HG03521 (cell line): ENCODE data around the gene CLPTM1L.
A peak's percentile ranks its signal among the peaks of the same experiment; 100 is the strongest.
"Not testable (repeated sequence)": the region's sequence is repeated elsewhere in the genome, so short reads cannot be mapped to it uniquely, and the experiment has no call there.

ENCODE experiments used
- ATAC-seq: cut with Tn5 transposase; IDR thresholded peaks from one replicate; pipeline ENCODE4 v1.9.1; 2021; ENCODE audit warnings: mild to moderate bottlenecking, moderate library complexity; ENCODE audit not compliant: unreplicated experiment

CLPTM1L gene

DNA sequence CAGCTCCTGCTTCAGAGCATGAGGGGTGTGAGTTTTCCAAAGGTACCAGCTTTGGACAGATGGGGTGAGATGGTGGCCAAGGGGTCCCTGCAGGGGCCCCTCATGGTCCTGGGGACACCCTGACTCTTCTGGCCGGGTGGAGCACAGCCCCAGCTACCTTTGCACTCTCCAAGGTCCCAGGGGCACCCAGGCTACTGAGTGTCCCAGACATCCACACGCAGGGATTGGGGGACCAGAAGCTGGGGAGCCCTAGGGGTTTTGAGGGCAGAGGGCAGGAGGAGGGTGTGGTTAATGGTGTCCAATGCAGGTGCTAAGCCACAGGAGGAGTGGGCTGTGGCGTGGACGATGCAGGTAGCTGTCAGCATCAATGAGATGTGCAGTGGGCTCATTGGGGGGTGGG lies 16.0 kb upstream of the CLPTM1L start:
- no peak for ATAC-seq

DNA sequence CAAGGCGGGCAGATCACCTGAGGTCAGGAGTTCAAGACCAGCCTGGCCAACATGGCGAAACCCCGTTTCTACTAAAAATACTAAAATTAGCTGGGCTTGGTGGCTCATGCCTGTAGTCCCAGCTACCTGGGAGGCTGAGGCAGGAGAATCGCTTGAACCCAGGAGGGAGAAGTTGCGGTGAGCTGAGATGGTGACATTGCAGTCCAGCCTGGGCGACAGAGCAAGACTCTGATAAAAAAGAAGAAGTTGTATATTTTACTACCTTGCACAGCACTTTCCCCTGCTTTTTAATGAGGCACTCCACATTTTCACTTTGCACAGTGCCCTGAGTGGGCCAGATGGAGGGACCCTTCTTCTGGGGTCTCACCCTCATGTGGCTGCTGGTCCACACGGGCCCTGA lies 15.5 kb upstream of the CLPTM1L start:
- not testable (repeated sequence) for ATAC-seq

DNA sequence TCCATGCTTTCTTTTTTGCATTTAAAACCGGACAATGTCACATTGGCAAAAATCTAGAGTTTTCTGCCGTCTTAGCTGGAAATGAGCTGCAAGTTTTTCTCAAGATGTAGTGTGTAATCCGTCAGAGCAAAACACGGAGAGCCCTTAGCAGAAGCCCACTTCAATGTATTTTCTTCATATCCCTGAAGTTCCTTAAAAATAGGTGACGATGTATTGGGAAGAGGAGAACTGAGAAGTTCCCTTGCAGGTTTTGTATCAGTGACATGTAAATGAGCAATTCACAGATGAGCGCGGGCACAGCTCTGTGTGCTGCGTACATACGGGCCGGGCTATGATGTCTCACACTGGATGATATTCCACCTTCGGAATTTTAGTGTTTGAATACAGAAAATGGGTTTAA lies 14.8 kb upstream of the CLPTM1L start:
- no peak for ATAC-seq

DNA sequence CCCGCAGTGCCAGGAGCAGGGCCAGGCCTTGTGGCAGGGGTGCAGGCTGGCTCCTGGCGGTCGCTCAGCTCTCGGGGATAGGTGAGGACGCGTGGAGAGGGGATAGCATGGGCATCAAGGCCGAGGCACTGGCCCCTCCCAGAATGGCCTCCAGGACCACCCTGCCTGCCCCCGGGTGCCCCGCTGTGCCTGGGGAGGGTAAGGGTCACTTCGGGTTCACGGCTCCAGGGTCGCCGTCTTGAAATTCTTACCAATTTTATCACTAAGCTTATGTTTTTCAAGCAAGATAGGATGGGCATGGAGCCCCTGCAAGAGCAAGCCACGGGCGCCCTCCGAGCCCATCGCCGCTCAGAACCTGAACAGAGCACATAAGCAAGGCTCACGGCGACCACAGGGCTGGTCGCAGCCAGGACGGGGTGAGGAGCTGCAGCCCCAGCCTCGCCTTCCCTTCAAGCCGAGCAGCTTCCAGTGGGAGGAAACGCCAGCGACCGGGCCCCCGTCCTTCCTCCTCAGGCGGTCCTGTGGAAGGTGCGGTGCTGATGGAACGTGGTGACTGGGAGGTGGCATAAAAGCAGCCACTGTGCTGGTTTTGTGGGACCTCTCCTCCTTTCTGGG lies 14.2 kb upstream of the CLPTM1L start:
- ATAC-seq, result no peak

GRCh38 chr5:1358726-1359025 lies 13.8 kb upstream of the CLPTM1L start:
- no peak for ATAC-seq

DNA sequence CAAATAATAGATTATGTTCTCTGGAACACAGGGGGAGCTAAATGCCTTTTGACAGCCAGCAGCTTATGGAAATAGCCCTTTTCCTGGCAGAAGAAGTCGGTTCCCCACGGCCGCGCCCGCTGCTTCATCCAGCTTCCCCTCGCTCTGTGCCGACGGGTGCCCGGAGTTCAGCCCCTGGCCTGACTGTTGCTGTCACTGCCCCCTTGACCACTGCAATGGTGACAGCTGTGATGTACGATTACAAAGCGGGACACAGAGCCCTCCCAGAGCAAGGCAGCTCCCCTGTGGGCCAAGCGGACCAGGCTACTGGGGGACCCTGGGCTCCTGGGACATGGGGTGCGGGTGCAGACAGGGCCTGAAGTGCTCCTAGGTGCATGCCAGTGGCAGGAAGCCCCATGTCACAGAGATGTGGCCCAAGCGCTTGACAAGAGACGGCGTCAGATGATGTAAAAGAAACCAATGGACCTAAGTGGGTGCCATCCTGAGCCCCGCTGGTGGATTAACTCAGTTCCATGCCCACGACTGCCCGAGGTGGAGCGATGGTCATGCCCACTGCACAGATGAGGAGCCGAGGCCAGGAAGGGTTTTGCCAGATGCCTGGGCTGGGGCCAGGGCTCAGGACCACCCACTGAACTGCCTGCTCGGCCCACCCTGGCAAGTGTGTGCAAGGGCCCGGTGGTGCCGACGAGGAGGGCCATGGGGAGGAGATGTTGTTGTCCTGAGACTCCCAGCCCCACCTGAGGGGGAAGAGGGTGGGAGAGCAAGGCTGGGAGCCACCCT lies 13.2 kb upstream of the CLPTM1L start:
- no peak for ATAC-seq

DNA sequence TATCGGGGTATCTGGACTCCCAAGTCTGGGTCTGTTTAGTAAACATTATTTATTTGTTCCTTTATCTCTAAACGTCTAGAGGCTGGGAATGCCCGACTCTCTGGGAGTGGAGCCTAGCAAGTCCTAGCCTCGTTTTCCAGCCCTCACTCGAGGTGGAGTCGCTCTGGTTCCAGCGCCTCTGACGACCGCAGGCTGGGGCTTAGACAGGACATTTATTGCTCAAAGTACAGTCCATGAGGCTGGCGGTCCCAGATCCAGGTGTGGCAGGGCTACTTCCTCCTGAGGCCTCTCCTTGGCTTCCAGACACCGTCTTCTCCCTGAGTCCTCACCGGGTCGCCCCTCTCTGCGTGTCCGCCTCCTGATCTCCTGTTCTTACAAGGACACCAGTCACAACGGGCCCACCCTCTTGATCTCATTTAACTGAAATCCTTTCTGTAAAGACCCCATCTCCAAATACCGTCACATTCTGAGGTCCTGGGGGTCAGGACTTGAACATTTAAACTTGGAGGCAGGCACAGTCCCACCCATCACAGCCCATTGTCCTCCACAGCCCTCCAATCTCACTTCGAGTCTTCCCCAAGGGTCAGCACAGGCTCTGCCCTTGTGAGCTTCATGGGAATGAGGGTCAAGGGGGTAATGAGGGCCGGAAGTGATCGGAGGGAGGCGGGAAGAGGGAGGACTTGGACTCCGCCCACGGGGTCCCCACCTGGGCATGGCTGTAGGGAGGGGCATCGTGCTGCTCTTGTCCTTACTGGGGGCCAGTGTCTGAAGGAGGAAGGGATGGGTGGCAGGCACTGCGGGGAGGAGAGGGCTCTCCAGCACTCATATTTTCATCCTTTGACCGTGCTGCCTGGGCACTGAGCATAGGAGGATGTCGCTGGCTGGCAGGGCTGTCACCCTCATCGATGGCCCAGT lies 12.2 kb upstream of the CLPTM1L start:
- no peak for ATAC-seq

DNA sequence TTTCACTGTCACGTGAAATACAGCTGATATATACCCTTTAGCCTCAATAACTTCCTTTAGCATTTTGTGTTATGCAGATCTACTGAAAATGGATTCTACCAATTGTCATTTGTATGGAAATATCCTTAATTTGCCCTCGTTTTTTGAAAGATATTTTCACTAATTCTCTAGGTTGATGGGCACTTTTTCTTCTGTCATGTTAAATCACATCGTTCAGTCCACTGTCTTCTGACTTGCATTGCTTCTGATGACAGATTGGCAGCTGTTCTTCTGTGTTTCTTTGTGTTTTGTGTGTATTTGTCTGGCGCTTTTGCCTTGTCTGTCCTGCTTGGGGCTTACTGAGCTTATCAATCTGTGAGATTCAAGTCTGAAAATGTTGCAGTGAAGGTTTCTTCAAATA lies 9.7 kb upstream of the CLPTM1L start:
- ATAC-seq, result no peak

- no peak for ATAC-seq
Measured at GRCh38 chr5:1352231-1353219, 7.6 kb upstream of the CLPTM1L start.

GRCh38 chr5:1351156-1351555 lies 6.3 kb upstream of the CLPTM1L start:
- ATAC-seq, result no peak

DNA sequence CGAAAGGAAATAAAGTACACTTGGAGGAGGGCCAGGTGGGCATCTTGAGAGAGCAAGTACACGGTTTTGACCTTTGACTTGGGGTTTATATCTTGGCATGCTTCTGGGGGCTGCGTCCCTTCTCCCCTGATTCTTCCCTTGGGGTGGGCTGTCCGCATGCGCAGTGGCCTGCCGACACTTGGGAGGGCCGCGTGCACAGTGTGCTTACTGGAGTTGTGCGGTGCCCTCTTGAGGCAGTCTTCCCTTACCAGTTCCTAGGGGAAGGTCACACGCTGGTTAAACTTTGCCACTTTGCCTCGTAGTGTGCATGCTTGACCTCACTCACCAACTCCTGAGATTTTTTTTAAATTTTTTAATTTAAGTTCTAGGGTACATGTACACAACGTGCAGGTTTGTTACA lies 4.3 kb upstream of the CLPTM1L start:
- ATAC-seq, result no peak

GRCh38 chr5:1348986-1349245 lies 4.0 kb upstream of the CLPTM1L start:
- no peak for ATAC-seq

DNA sequence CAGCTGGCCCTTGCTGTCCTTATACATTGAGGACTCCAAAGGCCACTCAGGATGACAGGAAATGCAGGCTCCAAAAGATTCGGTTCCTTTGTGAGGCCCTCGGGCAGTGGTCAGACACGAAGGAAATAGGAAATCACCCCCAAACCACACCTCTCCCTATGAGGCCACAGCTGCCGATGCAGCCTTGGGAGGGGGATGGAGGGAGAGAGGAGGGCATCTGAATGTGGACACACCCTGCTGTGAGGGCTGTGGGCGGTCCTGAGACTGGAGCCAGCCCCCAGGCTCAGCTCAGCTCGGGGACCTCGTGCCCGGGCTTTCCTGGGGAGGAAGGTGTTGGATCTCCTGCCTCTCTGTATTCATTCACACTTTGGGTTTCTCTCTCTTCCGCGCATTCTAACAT lies 2.7 kb upstream of the CLPTM1L start:
- ATAC-seq, result no peak

DNA sequence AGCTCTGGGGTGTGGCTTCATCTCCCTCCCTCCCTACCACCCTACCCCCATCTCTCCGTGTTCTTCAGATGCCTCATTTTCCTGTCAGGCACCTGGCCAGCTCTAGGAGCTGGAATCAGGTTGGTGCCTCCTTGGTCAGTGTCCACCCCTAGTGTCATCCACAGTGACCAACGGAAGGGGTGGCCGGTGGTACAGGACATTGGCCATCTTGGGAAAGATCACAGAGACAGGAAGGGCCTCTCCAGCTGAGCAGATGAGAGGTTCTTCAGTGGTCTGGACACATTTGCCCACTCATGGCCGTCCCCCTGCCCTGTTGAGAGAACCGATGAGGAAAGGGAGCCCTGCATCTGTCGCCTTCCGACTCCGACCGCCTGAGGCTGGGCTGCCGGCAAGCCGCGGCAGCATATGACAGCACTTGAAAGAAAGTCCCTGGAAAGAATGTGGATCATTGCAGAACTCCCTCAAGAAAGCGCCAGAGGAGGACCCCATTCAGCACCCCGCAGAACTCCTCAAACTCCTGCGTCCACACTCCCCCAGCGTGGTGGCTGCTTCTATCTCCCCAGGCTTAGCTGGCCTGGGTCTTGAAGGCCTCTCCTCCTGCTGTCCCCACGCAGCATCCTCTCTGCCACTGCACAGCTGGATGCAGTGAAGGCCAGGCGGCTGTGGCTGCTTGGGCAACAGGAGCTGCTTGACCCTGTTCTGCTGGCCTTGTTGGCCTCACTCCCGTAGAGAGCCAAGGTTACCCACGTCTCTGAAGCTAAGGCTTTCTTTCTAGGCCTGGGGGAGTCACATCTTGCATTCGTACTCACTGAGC lies 1.9 kb upstream of the CLPTM1L start:
- no peak for ATAC-seq

GRCh38 chr5:1345876-1346626 lies 1.2 kb upstream of the CLPTM1L start:
- no peak for ATAC-seq

- ATAC-seq, result peak; percentile 19
Measured at GRCh38 chr5:1343931-1344901, 683 bp downstream of the CLPTM1L start.

- no peak for ATAC-seq
Measured at GRCh38 chr5:1343315-1343751, 1.6 kb downstream of the CLPTM1L start.

- not testable (repeated sequence) for ATAC-seq
Measured at GRCh38 chr5:1342711-1343110, 2.2 kb downstream of the CLPTM1L start.
